HepG2 (cell line): ENCODE data around the gene METTL6. TPM values are rescaled to one million over a fixed set of nuclear protein-coding genes. Genes with fewer than 3 reads are reported as not detected.
A peak's percentile ranks its signal among the peaks of the same experiment; 100 is the strongest.

ENCODE experiments used
- BRCA1 ChIP-seq: sonication (generic); formaldehyde crosslinking; IDR thresholded peaks from 2 replicates; pipeline ENCODE4 v1.4.0; 2020; ENCODE audit warnings: missing genetic modification reagents
- BRF2 ChIP-seq: sonication (generic); formaldehyde crosslinking; IDR thresholded peaks from 2 replicates; pipeline ENCODE4 v1.8.1; 2022; ENCODE audit warnings: mild to moderate bottlenecking, missing genetic modification reagents
- E2F5 ChIP-seq: sonication (generic); formaldehyde crosslinking; conservative IDR thresholded peaks from 2 replicates; pipeline ENCODE4 v1.4.0; 2020; ENCODE audit warnings: missing genetic modification reagents
- MYNN ChIP-seq: sonication (generic); formaldehyde crosslinking; IDR thresholded peaks from 2 replicates; pipeline ENCODE4 v1.4.0; 2020; ENCODE audit warnings: mild to moderate bottlenecking, low read depth, missing genetic modification reagents
- PBX3 ChIP-seq: sonication (generic); formaldehyde crosslinking; IDR thresholded peaks from 2 replicates; pipeline ENCODE4 v1.8.1; 2023; ENCODE audit warnings: missing genetic modification reagents, inconsistent platforms, borderline replicate concordance
- PHF20 ChIP-seq: sonication (generic); formaldehyde crosslinking; IDR thresholded peaks from 2 replicates; pipeline ENCODE4 v1.5.0; 2020; ENCODE audit warnings: mild to moderate bottlenecking, missing genetic modification reagents
- PREB ChIP-seq: sonication (generic); formaldehyde crosslinking; IDR thresholded peaks from 2 replicates; pipeline ENCODE4 v1.4.0; 2020; ENCODE audit warnings: missing genetic modification reagents
- SRSF4 ChIP-seq: fragments of 200-400 bp; formaldehyde crosslinking; IDR thresholded peaks from one replicate; pipeline ENCODE4 v1.6.1; 2018; ENCODE audit warnings: mild to moderate bottlenecking, low read depth, low read length, moderate library complexity; ENCODE audit not compliant: poor library complexity, severe bottlenecking
- ZBTB10 ChIP-seq: sonication (generic); formaldehyde crosslinking; IDR thresholded peaks from 2 replicates; pipeline ENCODE4 v1.4.0; 2020; ENCODE audit warnings: missing genetic modification reagents, borderline replicate concordance
- ZNF224 ChIP-seq: sonication (generic); formaldehyde crosslinking; IDR thresholded peaks from 2 replicates; pipeline ENCODE4 v1.5.0; 2020; ENCODE audit warnings: mild to moderate bottlenecking, missing genetic modification reagents
- ZNF580 ChIP-seq: IDR thresholded peaks from 2 replicates; pipeline ENCODE4 v1.6.1; 2016; ENCODE audit warnings: low read depth, borderline replicate concordance
- ZNF598 ChIP-seq: sonication (generic); formaldehyde crosslinking; IDR thresholded peaks from 2 replicates; pipeline ENCODE4 v1.5.1; 2020; ENCODE audit warnings: mild to moderate bottlenecking, missing genetic modification reagents, borderline replicate concordance
- ZNF652 ChIP-seq: IDR thresholded peaks from 2 replicates; pipeline ENCODE4 v1.6.1; 2016; ENCODE audit warnings: low read depth, borderline replicate concordance
- ZNF740 ChIP-seq: sonication (generic); formaldehyde crosslinking; IDR thresholded peaks from 2 replicates; pipeline ENCODE4 v1.4.0; 2020; ENCODE audit warnings: missing genetic modification reagents
- ZNF780A ChIP-seq: sonication (generic); formaldehyde crosslinking; IDR thresholded peaks from 2 replicates; pipeline ENCODE4 v1.8.0; 2022; ENCODE audit warnings: mild to moderate bottlenecking, missing genetic modification reagents, moderate library complexity
- polyA plus RNA-seq, 8 experiments: library from polyadenylated mRNA; depleted of rRNA in 3 of 8; stranded (reverse) in 7 of 8; unstranded in 1 of 8; fragments of >200 nt; fragmentation: Illumina TruSeq in 4 of 8; extraction: Trizol in 4 of 8; gene quantifications; 2 replicates each; pipeline versions ENCODE4 v1.2.1 to v1.2.3, GENCODE V29; 2011 to 2016; ENCODE audit warnings: low read depth in 4 of 8, missing spikeins in 1 of 8, mixed read lengths in 1 of 8; ENCODE audit not compliant: insufficient read depth in 1 of 8
- total RNA-seq, 5 experiments: library from RNA; depleted of rRNA; stranded (reverse); fragments of >200 nt; fragmentation: Illumina TruSeq; extraction: Trizol; gene quantifications; 2 replicates each; pipeline ENCODE4 v1.2.3, GENCODE V29; 2016; ENCODE audit warnings: low read depth in 1 of 5

Gene METTL6
- total and polyA plus RNA-seq, 2 of the 13 experiments (the other 11 are each of a cell fraction or from before 2014, with no cell fraction given): 17.2 to 29.4 TPM

- TF ChIP-seq ZNF580 (peak; percentile 67; the same call in 1 of the 2 replicates), ZNF780A (no peak), ZNF740 (CRISPR knock-in tag) (no peak), BRF2 (no peak), ZNF652 (no peak), ZBTB10 (CRISPR knock-in tag) (no peak), PREB (CRISPR knock-in tag) (no peak), BRCA1 (CRISPR knock-in tag) (no peak), MYNN (no peak), ZNF598 (CRISPR knock-in tag) (0 out of 2 replicates have a peak, but pooled peaks have one; percentile 20), ZNF224 (CRISPR knock-in tag) (no peak), E2F5 (no peak), PHF20 (CRISPR knock-in tag) (peak; percentile 73), PBX3 (CRISPR knock-in tag) (no peak), SRSF4 (no peak)
Observed at GRCh38 chr3:15377961-15378791, 49.2 kb downstream of the METTL6 start (continued).
